ENCODE data around the gene LY6G5C.
A peak's percentile ranks its signal among the peaks of the same experiment; 100 is the strongest.

Gene LY6G5C

DNA sequence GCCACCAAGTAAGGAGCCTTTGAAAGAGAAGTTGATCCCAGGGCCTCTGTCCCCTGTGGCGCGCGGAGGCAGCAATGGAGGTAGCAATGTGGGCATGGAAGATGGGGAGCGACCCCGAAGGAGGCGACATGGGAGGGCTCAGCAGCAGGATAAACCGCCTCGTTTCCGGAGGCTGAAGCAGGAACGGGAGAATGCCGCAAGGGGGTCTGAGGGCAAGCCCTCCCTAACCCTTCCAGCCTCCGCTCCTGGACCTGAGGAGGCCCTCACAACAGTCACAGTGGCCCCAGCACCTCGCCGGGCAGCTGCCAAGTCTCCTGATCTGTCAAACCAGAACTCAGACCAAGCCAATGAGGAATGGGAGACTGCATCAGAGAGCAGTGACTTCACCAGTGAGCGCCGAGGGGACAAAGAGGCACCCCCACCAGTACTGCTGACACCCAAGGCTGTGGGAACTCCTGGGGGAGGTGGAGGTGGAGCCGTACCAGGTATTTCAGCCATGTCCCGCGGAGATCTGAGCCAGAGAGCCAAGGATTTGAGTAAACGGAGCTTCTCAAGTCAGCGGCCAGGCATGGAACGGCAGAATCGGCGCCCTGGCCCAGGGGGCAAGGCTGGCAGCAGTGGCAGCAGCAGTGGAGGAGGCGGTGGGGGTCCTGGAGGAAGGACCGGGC lies 48.5 kb downstream of the LY6G5C start:
- H3K4me2 ChIP-seq, result no peak overlapping the region
- H4K20me1 ChIP-seq, result peaks cover 100% of the 10 kb centered on the region
- H3K9ac ChIP-seq, result peak overlapping the region; percentile 38; the same call in 1 of the 2 replicates
- peaks cover 12% of the 10 kb centered on the region; the same call in 1 of the 2 replicates for H3K4me1 ChIP-seq
- peaks cover 100% of the 10 kb centered on the region for H3K36me3 ChIP-seq
- no peak overlapping the region for H3K4me3 ChIP-seq
- no peaks in the 10 kb centered on the region for H3K27me3 ChIP-seq
- no peaks in the 10 kb centered on the region for H3K9me3 ChIP-seq
- no peak for TF ChIP-seq Cebpa-rat (IDR thresholded peaks at IDR 0.05)
- no peak overlapping the region for H3K27ac ChIP-seq

DNA sequence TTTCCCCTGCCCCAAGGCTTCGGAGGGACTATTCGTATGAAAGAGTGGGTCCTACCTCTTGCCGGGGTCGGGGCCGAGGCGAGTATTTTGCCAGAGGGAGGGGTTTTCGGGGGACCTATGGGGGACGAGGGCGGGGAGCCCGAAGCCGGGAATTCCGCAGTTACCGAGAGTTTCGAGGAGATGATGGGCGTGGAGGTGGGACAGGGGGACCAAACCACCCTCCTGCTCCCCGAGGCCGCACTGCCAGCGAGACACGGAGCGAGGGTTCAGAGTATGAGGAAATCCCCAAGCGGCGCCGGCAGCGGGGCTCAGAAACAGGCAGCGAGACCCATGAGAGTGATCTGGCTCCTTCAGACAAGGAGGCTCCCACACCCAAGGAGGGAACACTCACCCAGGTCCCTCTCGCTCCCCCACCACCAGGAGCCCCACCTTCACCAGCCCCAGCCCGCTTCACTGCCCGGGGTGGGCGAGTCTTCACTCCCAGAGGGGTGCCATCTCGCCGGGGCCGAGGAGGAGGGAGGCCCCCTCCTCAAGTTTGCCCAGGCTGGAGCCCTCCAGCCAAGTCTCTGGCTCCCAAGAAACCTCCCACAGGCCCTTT lies 49.1 kb downstream of the LY6G5C start:
- Histone ChIP-seq H3K36me3 (peaks cover 100% of the 10 kb centered on the region), H3K9me3 (no peaks in the 10 kb centered on the region), H4K20me1 (peaks cover 100% of the 10 kb centered on the region), H3K27me3 (no peaks in the 10 kb centered on the region), H3K4me3 (no peak overlapping the region), H3K9ac (no peak overlapping the region), H3K4me2 (no peak overlapping the region), H3K27ac (no peak overlapping the region), H3K4me1 (peaks cover 6% of the 10 kb centered on the region; the same call in 1 of the 2 replicates)
- TF ChIP-seq Cebpa-rat (IDR thresholded peaks at IDR 0.05), result no peak

DNA sequence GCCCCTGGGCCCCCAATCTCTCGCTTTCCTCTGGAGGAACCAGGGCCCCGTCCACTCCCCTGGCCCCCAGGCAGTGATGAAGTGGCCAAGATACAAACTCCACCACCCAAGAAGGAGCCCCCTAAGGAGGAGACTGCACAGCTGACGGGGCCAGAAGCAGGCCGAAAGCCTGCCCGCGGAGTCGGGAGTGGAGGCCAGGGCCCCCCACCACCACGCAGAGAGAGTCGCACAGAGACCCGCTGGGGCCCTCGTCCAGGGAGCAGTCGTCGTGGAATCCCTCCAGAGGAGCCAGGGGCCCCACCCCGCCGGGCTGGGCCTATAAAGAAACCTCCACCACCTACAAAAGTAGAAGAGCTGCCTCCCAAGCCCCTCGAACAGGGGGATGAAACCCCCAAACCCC lies 49.7 kb downstream of the LY6G5C start:
- H3K27me3 ChIP-seq, result no peaks in the 10 kb centered on the region
- H3K4me2 ChIP-seq, result no peak overlapping the region
- no peak for TF ChIP-seq Cebpa-rat (IDR thresholded peaks at IDR 0.05)
- H3K27ac ChIP-seq, result no peak overlapping the region
- H3K9me3 ChIP-seq, result no peaks in the 10 kb centered on the region
- no peak overlapping the region for H3K4me3 ChIP-seq
- peaks cover 100% of the 10 kb centered on the region for H3K36me3 ChIP-seq
- H3K9ac ChIP-seq, result no peak overlapping the region
- peaks cover under 1% of the 10 kb centered on the region; the same call in 1 of the 2 replicates for H3K4me1 ChIP-seq
- peaks cover 100% of the 10 kb centered on the region for H4K20me1 ChIP-seq

DNA sequence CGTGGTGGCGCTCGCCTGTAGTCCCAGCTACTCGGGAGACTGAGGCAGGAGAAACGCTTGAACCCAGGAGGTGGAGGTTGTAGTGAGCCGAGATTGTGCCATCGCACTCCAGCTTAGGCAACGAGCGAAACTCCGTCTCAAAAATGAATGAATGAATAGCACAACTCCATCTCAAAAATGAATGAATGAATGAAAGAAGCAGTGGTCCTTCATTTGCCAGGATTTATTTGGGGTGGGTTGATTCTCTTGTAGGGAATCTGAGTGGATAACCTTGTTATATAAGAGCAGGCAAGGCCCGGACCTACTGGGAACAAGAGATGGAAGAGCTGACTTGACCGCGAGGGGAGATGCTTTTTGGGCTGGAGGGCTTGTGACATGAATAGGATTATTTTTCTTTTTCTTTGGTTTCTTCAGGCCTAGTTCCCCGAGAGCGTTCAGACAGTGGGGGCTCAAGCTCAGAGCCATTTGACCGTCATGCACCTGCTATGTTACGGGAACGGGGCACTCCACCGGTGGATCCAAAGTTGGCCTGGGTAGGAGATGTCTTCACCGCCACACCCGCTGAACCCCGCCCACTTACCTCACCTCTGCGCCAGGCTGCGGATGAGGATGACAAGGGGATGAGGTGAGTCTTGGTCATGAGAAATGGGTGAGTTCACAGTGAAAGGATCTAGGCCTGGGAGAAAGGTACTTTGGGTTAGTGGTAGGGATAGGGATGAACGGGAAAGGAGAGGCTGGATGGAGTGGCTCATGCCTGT lies 50.5 kb downstream of the LY6G5C start:
- H3K4me1 ChIP-seq, result no peaks in the 10 kb centered on the region
- no peaks in the 10 kb centered on the region for H3K9me3 ChIP-seq
- H3K4me2 ChIP-seq, result no peak overlapping the region
- no peaks in the 10 kb centered on the region for H3K27me3 ChIP-seq
- no peak overlapping the region for H3K9ac ChIP-seq
- no peak overlapping the region for H3K4me3 ChIP-seq
- peaks cover 100% of the 10 kb centered on the region for H4K20me1 ChIP-seq
- TF ChIP-seq Cebpa-rat (IDR thresholded peaks at IDR 0.05), result no peak
- peaks cover 100% of the 10 kb centered on the region for H3K36me3 ChIP-seq
- no peak overlapping the region for H3K27ac ChIP-seq

DNA sequence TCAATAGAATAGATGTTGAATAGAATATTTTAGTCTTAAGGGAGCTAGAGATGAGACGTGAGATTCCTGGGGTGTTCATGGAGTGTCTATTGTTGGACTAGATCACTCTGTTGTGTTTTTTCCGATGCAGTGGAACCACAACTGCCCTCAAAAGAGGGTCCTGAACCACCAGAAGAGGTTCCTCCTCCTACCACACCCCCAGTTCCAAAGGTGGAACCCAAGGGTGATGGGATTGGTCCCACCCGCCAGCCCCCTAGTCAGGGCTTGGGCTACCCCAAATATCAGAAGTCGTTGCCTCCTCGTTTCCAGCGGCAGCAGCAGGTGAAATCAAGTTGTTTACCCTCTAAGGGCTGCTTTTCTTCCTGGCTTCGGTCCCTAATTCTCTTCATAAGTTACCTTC lies 51.9 kb downstream of the LY6G5C start:
- H3K4me3 ChIP-seq, result no peak overlapping the region
- H3K36me3 ChIP-seq, result peaks cover 100% of the 10 kb centered on the region
- H3K9me3 ChIP-seq, result no peaks in the 10 kb centered on the region
- no peak overlapping the region for H3K4me2 ChIP-seq
- no peak overlapping the region for H3K9ac ChIP-seq
- no peaks in the 10 kb centered on the region for H3K4me1 ChIP-seq
- H3K27ac ChIP-seq, result no peak overlapping the region
- TF ChIP-seq Cebpa-rat (IDR thresholded peaks at IDR 0.05), result no peak
- H4K20me1 ChIP-seq, result peaks cover 100% of the 10 kb centered on the region
- H3K27me3 ChIP-seq, result no peaks in the 10 kb centered on the region

DNA sequence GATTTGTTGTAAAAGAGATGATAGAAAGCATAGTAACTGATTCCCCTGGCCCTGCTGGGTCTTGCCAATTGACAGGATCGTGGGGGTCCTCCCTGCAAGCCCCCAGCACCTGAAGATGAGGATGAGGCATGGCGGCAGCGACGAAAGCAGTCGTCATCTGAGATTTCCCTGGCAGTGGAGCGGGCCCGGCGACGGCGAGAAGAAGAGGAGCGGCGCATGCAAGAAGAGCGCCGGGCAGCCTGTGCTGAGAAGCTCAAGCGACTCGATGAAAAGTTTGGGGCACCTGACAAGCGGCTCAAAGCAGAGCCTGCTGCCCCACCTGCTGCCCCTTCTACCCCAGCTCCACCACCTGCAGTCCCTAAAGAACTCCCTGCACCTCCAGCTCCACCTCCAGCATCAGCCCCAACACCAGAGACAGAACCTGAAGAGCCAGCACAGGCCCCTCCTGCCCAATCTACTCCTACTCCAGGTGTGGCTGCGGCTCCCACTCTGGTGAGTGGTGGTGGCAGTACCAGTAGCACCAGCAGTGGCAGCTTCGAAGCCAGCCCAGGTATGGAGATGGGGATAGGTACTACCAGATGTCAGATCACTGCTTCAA lies 53.1 kb downstream of the LY6G5C start:
- H3K9ac ChIP-seq, result no peak overlapping the region
- no peak overlapping the region for H3K27ac ChIP-seq
- no peak for TF ChIP-seq Cebpa-rat (IDR thresholded peaks at IDR 0.05)
- H3K4me2 ChIP-seq, result no peak overlapping the region
- no peaks in the 10 kb centered on the region for H3K9me3 ChIP-seq
- no peaks in the 10 kb centered on the region for H3K27me3 ChIP-seq
- peaks cover 100% of the 10 kb centered on the region for H3K36me3 ChIP-seq
- peaks cover 6% of the 10 kb centered on the region for H3K4me1 ChIP-seq
- no peak overlapping the region for H3K4me3 ChIP-seq
- peaks cover 100% of the 10 kb centered on the region for H4K20me1 ChIP-seq

DNA sequence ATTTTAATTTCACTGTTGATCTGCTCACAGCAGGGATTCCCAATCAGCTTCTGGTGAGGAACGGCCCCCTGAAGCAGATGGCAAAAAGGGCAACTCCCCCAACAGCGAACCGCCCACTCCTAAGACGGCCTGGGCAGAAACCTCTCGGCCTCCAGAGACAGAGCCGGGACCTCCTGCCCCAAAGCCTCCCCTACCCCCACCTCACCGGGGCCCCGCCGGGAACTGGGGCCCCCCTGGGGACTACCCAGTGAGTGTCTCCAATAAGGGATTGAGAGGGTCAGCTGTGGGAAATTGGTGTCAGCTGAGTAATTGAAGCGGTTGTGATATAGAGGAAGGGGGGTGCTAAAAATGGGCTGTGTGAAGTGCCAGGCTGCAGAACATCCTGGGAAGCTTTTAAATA lies 53.9 kb downstream of the LY6G5C start:
- H3K4me1 ChIP-seq, result peaks cover 14% of the 10 kb centered on the region
- H3K9ac ChIP-seq, result no peak overlapping the region
- H3K4me2 ChIP-seq, result no peak overlapping the region
- H4K20me1 ChIP-seq, result peaks cover 100% of the 10 kb centered on the region
- H3K4me3 ChIP-seq, result no peak overlapping the region
- no peaks in the 10 kb centered on the region for H3K27me3 ChIP-seq
- no peaks in the 10 kb centered on the region for H3K9me3 ChIP-seq
- peaks cover 100% of the 10 kb centered on the region for H3K36me3 ChIP-seq
- H3K27ac ChIP-seq, result no peak overlapping the region
- no peak for TF ChIP-seq Cebpa-rat (IDR thresholded peaks at IDR 0.05)

All from BLaER1 (cell line).